ENCODE results near the gene CD69. TPM values are rescaled to one million over a fixed set of nuclear protein-coding genes. Genes with fewer than 3 reads are reported as not detected.

CD69 gene
- total RNA-seq, 4 donors from 2014 or later = 0.99 to 6.7 (median 2.7) TPM

GRCh38 chr12:9792185-9792900, 31.6 kb upstream of the CD69 start:
- no peaks in the 10 kb centered on the region for H3K36me3 ChIP-seq
- DNase-seq = no peak
- peaks cover 0 to 10% (median 0%) of the 10 kb centered on the region in 3 donors for H3K4me1 ChIP-seq
- intact Hi-C loops (cut with DNase I) = no loop called here
- H3K27ac ChIP-seq = no peak overlapping the region
- no peak for TF ChIP-seq POLR2A (IDR thresholded peaks at IDR 0.05)
- TF ChIP-seq, protein P1, sequence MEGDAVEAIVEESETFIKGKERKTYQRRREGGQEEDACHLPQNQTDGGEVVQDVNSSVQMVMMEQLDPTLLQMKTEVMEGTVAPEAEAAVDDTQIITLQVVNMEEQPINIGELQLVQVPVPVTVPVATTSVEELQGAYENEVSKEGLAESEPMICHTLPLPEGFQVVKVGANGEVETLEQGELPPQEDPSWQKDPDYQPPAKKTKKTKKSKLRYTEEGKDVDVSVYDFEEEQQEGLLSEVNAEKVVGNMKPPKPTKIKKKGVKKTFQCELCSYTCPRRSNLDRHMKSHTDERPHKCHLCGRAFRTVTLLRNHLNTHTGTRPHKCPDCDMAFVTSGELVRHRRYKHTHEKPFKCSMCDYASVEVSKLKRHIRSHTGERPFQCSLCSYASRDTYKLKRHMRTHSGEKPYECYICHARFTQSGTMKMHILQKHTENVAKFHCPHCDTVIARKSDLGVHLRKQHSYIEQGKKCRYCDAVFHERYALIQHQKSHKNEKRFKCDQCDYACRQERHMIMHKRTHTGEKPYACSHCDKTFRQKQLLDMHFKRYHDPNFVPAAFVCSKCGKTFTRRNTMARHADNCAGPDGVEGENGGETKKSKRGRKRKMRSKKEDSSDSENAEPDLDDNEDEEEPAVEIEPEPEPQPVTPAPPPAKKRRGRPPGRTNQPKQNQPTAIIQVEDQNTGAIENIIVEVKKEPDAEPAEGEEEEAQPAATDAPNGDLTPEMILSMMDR (IDR thresholded peaks at IDR 0.05) = no peak
- no peaks in the 10 kb centered on the region for H3K27me3 ChIP-seq
- no peaks in the 10 kb centered on the region for H3K9me3 ChIP-seq
- WGBS, 2 donors = 14 to 23% methylated on average over 2 of the region's 2 CpGs
- H3K4me3 ChIP-seq = no peak overlapping the region

- WGBS, 2 donors = 76 to 83% methylated on average over 6 of the region's 6 CpGs
- intact Hi-C loops (cut with DNase I) = no loop called here
- no peak for DNase-seq
- H3K9me3 ChIP-seq = no peaks in the 10 kb centered on the region
- no peak for TF ChIP-seq POLR2A (IDR thresholded peaks at IDR 0.05)
- TF ChIP-seq, protein P1 (IDR thresholded peaks at IDR 0.05) = no peak
- H3K27ac ChIP-seq = no peak overlapping the region
- no peaks in the 10 kb centered on the region for H3K27me3 ChIP-seq
- no peak overlapping the region for H3K4me3 ChIP-seq
- no peaks in the 10 kb centered on the region for H3K4me1 ChIP-seq
- H3K36me3 ChIP-seq = no peaks in the 10 kb centered on the region
Observed at GRCh38 chr12:9786726-9787717, 26.3 kb upstream of the CD69 start.

- H3K9me3 ChIP-seq = no peaks in the 10 kb centered on the region
- 72 to 75% methylated on average over 3 of the region's 3 CpGs for WGBS, 2 donors
- TF ChIP-seq, protein P1 (IDR thresholded peaks at IDR 0.05) = no peak
- TF ChIP-seq POLR2A (IDR thresholded peaks at IDR 0.05) = no peak
- no peaks in the 10 kb centered on the region for H3K27me3 ChIP-seq
- no peaks in the 10 kb centered on the region for H3K36me3 ChIP-seq
- intact Hi-C loops (cut with DNase I) = no loop called here
- no peak overlapping the region for H3K27ac ChIP-seq
- H3K4me3 ChIP-seq = no peak overlapping the region
- H3K4me1 ChIP-seq = no peaks in the 10 kb centered on the region
- no peak for DNase-seq
Observed at GRCh38 chr12:9784816-9785215, 24.1 kb upstream of the CD69 start.

DNA sequence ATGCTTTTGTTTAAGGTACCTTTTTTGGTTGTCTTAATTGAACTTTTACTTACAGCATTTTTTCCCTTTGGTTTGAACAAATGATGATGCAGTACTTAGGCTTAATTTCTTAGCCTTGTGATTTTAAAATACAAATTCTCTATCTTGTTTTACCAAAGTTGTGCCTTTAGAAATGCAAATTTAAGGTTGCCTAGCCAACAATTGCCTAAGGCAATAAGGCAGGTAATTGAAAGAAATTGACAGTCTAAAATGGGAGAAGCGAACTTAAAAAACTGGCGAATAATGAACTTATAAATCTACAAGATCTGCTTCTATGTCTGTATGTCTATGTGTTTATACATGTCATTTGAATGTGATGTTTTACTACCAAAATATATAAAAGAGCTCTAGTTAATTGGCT, 23.6 kb upstream of the CD69 start:
- H3K9me3 ChIP-seq = no peaks in the 10 kb centered on the region
- no peaks in the 10 kb centered on the region for H3K27me3 ChIP-seq
- no peaks in the 10 kb centered on the region for H3K36me3 ChIP-seq
- 71 to 90% methylated on average over 2 of the region's 2 CpGs for WGBS, 2 donors
- DNase-seq = no peak
- no peaks in the 10 kb centered on the region for H3K4me1 ChIP-seq
- TF ChIP-seq POLR2A (IDR thresholded peaks at IDR 0.05) = no peak
- TF ChIP-seq, protein P1 (IDR thresholded peaks at IDR 0.05) = no peak
- no peak overlapping the region for H3K27ac ChIP-seq
- intact Hi-C loops (cut with DNase I) = no loop called here
- no peak overlapping the region for H3K4me3 ChIP-seq
